ENCODE data around the gene CCNL2. TPM values are rescaled to one million over a fixed set of nuclear protein-coding genes. Genes with fewer than 3 reads are reported as not detected.

The CCNL2 gene
- total and polyA plus RNA-seq, 2 of the 13 experiments (the other 11 are each of a cell fraction or from before 2014, with no cell fraction given), result 105 to 340 TPM

GRCh38 chr1:1431845-1432273 lies 32.7 kb upstream of the CCNL2 start (continued):
- TF ChIP-seq TRAFD1 (CRISPR knock-in tag; IDR thresholded peaks at IDR 0.05; ENCODE audit: borderline replicate concordance), result no peak
- no peak for TF ChIP-seq TMF1 (CRISPR knock-in tag; IDR thresholded peaks at IDR 0.05; ENCODE audit: low read depth)
- peak; percentile 71; the same call in 1 of the 2 replicates for TF ChIP-seq SOX5 (CRISPR knock-in tag; IDR thresholded peaks at IDR 0.05; ENCODE audit: borderline replicate concordance)
- TF ChIP-seq ZBTB40 (IDR thresholded peaks at IDR 0.05), result no peak
- no peak for TF ChIP-seq ZBTB40 (CRISPR knock-in tag; IDR thresholded peaks at IDR 0.05)
- peak; percentile 22; the same call in 1 of the 2 replicates for TF ChIP-seq ZNF878 (CRISPR knock-in tag; IDR thresholded peaks at IDR 0.05)
- TF ChIP-seq FOXJ3 (CRISPR knock-in tag; IDR thresholded peaks at IDR 0.05; ENCODE audit: borderline replicate concordance), result no peak; the same call in 1 of the 2 replicates
- no peak for TF ChIP-seq KDM1A (CRISPR knock-in tag; IDR thresholded peaks at IDR 0.05)
- TF ChIP-seq MXD4 (CRISPR knock-in tag; IDR thresholded peaks at IDR 0.05), result no peak
- TF ChIP-seq ISX (CRISPR knock-in tag; conservative IDR thresholded peaks at IDR 0.05), result no peak
- TF ChIP-seq ZNF687 (CRISPR knock-in tag; IDR thresholded peaks at IDR 0.05), result peak; percentile 88
- TF ChIP-seq NFYB (CRISPR knock-in tag; IDR thresholded peaks at IDR 0.05), result peak; percentile 41; the same call in 1 of the 2 replicates
- no peak for TF ChIP-seq GPN1 (CRISPR knock-in tag; IDR thresholded peaks at IDR 0.05; ENCODE audit: borderline replicate concordance)
- no peak for TF ChIP-seq ZNF614 (CRISPR knock-in tag; IDR thresholded peaks at IDR 0.05; ENCODE audit: borderline replicate concordance)
- TF ChIP-seq DPF2 (CRISPR knock-in tag; IDR thresholded peaks at IDR 0.05; ENCODE audit: borderline replicate concordance, low read depth), result no peak; the same call in 1 of the 2 replicates
- no peak for TF ChIP-seq ZNF543 (CRISPR knock-in tag; IDR thresholded peaks at IDR 0.05)
- TF ChIP-seq POLR2AphosphoS5 (IDR thresholded peaks at IDR 0.05; ENCODE audit: low read depth, low read length), result peak; percentile 82
